GM15510 (cell line): ENCODE results near the gene TNRC6B.

Experiments
- POLR2A ChIP-seq: IDR thresholded peaks from 3 replicates; pipeline ENCODE4 v1.6.1; 2011; ENCODE audit warnings: borderline replicate concordance; ENCODE audit not compliant: insufficient read length; ENCODE audit errors: extremely low read depth

The TNRC6B gene

DNA sequence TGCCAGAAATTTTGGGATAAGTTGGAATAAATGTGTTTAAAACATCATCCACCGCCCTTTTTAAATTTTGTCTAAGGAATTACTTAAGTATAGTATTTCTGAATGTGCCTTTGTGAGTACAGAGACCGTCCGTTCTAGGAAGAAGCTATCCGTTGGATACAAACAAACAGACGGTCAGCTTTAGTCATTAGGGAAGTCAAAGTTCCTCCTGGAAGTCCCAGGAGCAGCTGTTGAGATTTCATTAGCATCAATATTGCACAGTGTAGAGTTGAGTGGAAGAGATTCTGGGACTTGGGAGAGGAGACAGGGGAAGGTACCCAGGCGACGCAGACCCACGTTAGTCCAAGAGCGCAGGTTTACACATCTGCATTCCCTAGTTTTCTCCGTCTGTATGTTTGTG, 152.9 kb downstream of the TNRC6B start:
- TF ChIP-seq POLR2A: no peak

GRCh38 chr22:40331706-40332105, 154.0 kb downstream of the TNRC6B start:
- no peak for TF ChIP-seq POLR2A

DNA sequence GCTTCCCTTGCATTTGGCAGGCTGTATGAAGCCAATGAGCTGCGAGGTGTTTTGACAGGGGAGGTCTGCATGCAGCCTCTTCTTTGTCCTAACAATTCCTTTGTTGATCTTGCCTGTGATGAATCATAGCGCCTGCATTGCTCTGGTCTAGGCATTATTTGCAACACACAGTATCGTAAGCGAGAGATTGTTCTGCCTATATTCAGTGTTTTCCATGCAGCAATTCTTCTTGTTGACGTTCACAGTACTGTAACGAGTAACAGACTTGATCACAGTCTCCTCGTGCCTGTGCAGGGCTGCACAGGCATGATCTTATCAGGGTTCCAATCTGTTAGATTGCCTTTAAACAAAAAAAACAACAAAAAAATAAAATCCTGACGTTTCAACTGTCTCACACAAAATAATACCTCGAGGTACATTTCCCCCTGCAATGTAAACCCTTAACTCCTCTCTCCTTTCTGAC, 154.6 kb downstream of the TNRC6B start:
- TF ChIP-seq POLR2A: no peak

GRCh38 chr22:40334060-40334459, 156.3 kb downstream of the TNRC6B start:
- no peak for TF ChIP-seq POLR2A

DNA sequence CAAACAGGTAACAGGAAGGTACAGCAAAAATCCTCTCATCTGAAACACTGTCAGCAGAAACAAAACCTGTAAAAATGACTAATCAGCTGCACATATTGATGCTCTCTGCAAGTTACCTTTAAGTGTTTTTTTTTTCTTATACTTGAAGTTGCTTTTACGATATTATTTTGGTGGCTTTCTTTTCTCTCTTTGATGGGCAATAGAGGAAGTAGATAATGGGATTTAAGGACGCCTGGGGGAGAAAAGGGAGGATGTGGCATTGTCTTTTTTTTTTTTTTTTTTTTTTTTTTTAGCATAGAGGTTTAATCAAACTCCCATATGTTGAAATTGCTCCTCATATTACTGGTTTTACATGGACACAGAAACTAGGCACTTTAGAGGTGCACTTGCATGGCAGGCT, 157.2 kb downstream of the TNRC6B start:
- no peak for TF ChIP-seq POLR2A

- TF ChIP-seq POLR2A: no peak
Observed at GRCh38 chr22:40335358-40335757, 157.6 kb downstream of the TNRC6B start.

DNA sequence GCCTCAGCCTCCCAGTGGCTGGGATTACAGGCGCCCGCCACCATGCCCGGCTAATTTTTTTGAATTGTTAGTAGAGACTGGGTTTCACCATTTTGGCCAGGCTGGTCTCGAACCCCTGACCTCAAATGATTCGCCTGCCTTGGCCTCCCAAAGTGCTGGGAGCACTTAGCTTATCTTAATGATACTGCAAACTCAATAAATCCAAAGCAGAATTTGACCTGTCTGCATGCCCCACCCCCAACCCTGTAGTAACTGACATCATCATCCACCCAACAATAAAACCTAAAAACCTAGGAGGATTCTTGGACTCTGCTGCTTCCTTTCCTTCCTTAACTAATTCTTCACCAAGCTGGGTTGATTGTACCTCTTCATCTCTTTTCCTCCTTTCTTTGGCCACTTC, 162.3 kb downstream of the TNRC6B start:
- no peak for TF ChIP-seq POLR2A

- TF ChIP-seq POLR2A: no peak
Observed at GRCh38 chr22:40341604-40342003, 163.9 kb downstream of the TNRC6B start.

DNA sequence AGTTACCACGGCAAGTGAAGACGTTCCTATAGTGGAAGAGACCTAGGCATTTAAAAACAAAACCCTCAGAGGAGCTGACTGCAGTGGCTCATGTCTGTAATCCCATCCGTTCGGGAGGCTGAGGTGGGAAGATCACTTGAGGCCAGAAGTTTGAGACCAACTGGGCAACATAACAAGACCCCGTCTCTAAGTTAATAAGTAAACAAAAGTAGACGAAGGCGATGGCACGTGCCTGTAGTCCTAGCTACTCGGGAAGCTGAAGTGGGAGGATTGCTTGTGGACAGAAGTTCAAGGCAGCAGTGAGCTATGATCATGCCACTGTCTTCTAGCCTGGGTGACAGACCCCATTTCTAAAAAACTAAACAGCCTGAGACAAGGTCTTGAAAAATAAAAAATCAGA, 164.8 kb downstream of the TNRC6B start:
- TF ChIP-seq POLR2A: no peak

DNA sequence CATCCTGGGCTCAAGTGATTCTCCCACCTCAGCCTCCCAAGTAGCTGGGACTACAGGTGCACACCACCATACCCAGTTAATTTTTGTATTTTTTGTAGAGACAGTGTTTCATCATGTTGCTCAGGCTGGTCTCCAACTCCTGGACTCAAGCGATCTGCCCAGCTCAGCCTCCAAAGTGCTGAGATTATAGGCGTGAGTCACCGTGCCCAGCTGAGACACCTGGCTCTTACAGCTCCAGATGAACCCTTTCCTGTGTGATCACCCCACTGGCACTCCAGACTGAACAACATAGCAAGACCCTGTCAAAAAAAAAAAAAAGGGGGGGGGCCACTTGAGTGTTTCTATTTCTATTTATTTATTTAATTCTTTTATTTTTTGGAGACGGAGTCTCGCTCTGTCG, 167.5 kb downstream of the TNRC6B start:
- TF ChIP-seq POLR2A: no peak

- TF ChIP-seq POLR2A: no peak
Observed at GRCh38 chr22:40345815-40346184, 168.1 kb downstream of the TNRC6B start.

DNA sequence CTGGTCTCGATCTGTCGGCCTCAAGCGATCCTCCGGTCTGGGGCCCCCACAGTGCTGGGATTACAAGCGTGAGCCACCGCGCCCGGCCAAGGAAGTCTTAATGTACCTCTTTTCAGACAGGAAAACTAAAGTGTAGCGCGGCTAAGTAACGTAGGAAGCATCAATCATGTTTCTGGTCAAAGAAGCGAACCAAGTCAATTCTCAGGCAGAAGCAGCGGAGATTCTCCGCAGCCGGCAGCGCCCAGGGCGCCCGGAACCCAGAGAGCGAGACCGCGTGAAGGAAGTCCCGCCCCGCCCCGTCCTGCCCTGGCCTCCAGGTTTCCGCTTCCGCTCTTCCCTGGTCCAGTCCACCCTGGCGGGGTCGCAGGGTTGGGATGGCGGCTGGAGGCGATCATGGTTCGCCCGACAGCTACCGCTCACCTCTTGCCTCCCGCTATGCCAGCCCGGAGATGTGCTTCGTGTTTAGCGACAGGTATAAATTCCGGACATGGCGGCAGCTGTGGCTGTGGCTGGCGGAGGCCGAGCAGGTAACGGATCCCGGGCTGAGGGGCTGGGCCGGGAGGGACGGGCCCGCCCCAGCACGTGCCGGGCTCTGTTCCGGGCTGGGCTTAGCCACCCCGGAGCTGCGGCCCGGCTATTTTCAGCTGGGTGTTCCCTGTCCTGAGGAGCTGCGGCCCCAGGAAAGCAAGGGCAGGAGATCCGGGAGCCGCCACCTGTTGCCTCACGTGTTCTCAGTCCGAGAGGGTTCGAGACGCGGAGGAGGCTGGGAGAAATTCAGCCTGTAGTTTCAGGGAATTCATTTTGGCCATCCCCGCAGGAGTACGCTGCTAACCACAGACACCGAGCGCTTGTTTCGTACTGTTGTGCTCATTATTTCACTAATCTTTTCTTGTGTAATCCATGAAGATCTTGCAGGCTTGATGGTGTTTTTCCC, 168.7 kb downstream of the TNRC6B start, which contains the start of gene ADSL:
Gene ADSL (plus strand): TSS at position 316 of the 934 bp plus-strand sequence. CDS start 59 bp downstream, at position 375.
- peak; percentile 97 for TF ChIP-seq POLR2A

DNA sequence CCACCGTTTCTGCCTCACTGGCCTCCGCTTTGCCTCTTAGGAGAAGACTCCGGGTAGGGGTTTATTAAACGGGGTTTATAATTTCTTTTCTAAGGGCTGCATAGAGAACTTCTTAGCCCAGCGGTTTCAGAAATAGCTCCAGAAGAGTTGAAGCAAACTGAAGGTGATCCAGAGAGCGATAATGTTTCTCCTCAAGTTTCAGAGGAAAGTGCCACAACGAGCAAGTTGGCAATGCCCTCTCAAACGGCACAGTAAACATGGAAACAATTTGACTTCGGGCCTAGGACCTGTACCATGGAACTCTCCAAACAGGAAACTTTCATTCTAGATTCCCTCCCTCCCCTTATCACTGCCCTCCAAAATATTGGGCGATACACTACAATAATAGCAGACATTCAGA, 169.6 kb downstream of the TNRC6B start:
- no peak for TF ChIP-seq POLR2A

DNA sequence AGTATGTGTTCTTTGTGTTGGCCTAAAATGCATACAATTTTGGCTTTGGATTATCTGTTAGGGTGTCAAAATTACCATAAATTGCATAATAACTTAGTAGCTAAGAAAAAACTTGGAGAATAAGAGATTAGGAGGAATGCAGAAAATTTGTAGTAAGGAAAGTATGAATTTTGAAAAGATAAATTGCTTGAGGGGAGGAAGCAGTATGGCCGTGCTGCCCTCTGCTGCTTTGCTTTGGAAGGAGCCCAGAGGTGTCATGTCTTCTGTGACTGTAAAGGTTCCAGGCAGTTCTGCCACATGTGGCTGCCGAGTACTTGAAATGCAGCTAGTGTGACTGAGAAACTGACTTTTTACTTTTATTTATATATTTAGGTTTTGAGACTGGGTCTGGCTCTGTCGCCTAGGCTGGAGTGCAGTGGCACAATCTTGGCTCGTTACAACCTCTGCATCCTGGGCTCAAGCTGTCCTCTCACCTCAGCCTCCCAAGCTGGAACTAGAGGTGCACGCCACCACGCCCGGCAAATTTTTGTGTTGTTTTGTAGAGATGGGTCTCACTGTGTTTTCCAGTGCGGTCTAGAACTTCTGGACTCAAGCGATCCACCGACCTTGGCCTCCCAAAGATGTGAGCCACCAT, 170.4 kb downstream of the TNRC6B start:
- no peak for TF ChIP-seq POLR2A

- no peak for TF ChIP-seq POLR2A
Observed at GRCh38 chr22:40352763-40353162, 175.0 kb downstream of the TNRC6B start.

DNA sequence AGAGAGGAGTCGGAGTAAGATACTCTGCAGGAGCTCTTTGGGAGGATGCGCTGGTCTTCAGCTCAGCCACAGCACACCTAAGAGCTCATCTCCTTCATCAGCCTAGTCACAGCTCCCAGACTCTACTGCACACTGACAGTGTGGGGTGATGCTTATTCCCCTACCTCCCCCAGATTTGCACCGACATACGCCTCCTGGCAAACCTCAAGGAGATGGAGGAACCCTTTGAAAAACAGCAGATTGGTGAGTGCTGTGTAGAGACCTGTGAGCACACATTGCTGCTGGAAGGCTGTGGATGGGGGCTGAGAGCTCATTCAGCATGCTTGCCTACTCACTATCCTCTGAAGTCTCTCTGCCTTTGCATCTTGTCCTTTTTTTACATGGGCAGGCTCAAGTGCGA, 183.4 kb downstream of the TNRC6B start:
- TF ChIP-seq POLR2A: no peak
